GM21723 (cell line): ENCODE data around the gene MAD1L1.

ENCODE experiments used
- ATAC-seq: cut with Tn5 transposase; IDR thresholded peaks from one replicate; pipeline ENCODE4 v1.9.1; 2021; ENCODE audit warnings: mild to moderate bottlenecking, moderate library complexity; ENCODE audit not compliant: unreplicated experiment

The MAD1L1 gene

DNA sequence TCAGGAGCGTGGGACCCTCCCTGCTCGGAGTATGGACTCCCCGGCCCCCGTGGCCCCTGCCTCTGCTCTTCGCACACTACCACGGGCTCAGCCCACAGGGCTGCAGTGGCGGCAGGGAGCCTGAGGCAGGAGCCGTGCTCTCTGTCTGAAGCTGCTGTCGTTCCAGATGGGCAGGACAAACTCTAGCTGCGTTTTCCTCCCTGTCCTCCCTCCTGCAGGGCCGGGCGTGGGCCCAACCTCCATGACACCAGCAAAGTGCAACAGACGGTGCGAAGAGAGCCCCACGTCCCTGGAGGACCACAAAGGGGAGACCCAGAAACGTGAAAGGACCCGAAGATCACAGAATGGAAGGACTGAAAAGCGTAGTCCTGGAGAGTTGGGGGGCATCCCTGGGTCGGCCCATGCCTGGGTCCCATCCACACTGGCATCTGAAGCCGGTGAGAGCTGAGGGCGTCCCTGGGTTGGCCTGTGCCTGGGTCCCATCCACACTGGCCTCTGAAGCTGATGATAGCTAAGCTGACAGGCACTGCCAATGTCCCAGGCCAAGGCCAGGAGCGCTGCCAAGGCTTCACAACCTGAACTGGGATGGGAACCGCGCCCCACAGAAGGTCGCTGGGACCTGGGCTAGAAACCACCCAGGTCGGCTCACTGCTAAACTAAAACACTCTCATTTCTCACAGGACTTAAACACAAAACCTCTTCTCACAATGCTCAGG, 267.0 kb downstream of the MAD1L1 start:
- no peak for ATAC-seq

DNA sequence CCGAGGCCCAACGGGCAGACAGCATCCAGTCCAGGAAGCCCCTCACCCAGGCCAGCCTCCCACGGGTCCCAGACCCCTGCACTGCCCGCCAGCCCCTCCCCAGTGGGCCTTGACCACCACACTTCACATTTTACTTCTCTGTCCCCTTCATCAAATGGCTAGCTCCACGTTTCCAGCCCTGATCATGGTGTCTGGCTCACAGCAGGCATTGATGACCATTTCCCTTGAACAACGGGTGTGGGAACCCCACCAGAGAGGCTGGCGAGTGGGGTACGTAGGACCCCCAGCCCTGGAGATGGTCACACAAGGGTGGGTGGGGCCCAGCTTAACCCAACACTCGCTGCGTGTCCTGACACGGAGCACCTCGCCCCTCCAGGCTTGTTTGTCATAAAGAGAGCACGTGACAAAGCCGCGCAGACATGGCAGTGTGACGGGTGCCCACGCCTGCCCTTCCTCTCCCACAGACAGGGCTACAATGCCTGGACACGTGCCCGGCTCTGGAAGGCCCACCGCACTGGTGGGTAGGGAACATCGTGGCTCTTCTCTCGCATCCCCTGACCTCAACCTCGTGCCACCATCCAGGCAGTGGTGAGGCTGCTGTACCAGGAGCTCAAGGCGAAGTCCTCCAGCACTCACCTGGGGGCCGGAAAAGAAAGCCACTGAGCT, 267.7 kb downstream of the MAD1L1 start:
- ATAC-seq: no peak

DNA sequence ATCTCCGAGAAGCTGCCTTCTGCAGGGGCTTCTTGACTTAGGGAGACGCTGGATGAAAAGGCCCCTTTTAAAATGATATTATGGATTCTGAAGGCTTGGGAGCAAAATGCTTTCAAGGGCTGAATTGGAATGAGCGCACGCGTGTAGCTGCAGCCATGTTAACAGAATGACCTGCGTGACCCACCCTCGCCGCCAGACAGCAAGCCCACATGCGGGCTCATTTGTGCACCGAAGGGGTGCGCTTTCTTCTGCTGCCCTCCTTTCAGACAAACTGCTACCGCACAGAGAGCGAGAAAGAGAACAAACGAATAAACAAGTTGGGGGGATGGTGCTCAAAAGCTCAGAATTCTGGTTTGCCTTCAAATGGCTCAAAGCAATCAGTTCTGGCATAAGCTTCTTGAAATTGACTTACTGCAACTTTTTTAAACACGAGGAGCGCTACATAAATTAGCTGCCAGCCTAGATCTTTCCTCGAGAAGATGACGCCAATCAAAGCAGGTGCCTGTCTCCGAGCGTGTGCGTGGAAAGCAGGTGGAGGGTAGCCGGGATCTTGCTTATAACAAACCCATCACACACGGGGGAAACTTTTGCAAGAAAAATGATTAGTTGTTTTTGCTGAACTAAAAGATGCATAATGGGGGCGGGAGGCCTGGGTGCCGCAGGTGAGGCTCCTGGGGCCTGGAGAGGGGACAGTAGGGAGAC, 268.4 kb downstream of the MAD1L1 start:
- ATAC-seq: no peak

DNA sequence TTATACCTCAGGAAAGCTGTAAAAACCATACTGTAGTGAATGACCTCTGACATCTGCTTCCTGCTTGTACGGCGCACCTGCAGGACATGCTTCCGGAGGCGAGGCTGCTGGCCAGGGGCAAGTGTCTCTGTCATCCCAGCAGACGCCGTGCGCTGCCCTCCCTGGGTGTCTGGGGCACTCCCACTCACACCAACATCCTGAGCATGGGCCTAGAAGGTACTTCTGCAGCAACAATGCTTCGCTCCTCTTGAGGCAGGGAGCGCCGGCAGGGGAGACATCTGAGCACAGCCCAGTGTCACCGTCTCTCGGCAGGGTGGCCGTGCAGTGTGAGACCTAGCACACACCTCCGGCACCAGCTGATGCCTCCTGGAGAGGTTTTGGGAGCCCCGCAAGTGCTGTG, 269.2 kb downstream of the MAD1L1 start:
- no peak for ATAC-seq

DNA sequence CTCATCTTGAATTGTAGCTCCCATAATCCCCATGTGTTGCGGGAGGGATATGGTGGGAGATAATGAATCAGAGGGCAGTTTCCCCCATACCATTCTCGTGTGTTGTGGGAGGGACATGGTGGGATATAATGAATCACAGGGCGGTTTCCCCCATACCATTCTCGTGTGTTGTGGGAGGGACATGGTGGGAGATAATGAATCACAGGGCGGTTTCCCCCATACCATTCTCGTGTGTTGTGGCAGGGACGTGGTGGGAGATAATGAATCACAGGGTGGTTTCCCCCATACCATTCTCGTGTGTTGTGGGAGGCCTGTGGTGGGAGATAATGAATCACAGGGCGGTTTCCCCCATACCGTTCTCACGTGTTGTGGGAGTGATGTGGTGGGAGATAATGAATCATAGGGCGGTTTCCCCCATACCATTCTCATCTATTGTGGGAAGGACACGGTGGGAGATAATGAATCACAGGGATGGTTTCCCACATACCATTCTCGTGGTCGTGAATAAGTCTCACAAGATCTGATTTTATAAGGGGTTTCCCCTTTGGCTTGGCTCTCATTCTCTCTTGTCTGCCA, 271.0 kb downstream of the MAD1L1 start:
- ATAC-seq: no peak

DNA sequence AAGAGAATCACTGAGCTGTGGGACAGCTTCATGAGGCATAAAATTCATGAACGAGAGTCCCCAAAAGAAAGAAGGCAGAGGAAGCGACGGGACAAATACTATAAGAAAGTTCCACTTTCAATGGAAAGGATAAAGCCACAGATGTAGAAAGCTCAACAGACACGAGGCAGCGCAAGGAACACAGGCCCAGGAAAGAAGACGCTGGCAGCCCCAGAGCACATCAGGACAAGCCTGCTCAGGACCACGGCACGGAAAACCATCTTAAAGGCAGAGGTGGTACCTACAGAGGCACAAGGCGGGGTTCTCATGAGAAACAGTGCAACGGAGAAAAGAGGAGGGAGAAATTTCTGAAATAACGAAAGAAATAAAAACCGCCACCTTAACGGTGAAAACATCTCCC, 273.4 kb downstream of the MAD1L1 start:
- ATAC-seq: no peak

DNA sequence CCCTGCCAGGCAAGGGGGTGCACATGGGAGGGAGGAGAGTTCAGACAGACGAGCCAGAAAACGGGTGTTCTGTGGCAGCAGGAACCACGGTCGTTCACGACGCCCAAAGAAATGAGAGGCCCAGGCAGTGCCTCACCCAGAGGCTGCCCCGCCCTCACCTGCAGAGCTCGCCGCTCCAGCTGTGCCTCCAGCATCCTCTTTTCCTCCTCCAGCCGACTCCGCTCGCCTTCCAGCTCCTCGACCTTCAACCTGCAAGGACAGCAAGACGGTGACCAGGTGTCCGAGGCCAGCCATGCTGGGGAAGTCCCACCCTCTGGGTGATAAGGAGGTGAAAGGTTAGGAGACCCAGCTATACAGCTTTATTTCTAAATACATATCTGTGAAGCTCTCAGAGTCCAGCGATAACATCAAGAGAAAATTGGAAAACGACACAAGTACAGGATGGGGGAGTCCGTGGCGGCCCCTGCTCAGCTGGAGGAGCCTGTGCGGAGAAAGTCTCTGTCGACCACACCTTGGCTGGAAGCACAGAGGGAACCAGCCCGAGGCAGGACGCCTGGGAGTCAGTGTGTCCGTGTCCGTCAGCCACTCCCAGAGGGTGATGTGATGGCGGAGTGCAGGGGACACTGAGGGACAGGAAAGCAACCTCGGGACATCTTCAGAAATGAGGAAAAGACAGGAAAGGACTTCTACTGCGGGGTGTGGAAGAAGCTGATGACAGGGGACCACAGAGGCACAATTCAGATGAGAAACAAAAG, 275.1 kb downstream of the MAD1L1 start:
- no peak for ATAC-seq

DNA sequence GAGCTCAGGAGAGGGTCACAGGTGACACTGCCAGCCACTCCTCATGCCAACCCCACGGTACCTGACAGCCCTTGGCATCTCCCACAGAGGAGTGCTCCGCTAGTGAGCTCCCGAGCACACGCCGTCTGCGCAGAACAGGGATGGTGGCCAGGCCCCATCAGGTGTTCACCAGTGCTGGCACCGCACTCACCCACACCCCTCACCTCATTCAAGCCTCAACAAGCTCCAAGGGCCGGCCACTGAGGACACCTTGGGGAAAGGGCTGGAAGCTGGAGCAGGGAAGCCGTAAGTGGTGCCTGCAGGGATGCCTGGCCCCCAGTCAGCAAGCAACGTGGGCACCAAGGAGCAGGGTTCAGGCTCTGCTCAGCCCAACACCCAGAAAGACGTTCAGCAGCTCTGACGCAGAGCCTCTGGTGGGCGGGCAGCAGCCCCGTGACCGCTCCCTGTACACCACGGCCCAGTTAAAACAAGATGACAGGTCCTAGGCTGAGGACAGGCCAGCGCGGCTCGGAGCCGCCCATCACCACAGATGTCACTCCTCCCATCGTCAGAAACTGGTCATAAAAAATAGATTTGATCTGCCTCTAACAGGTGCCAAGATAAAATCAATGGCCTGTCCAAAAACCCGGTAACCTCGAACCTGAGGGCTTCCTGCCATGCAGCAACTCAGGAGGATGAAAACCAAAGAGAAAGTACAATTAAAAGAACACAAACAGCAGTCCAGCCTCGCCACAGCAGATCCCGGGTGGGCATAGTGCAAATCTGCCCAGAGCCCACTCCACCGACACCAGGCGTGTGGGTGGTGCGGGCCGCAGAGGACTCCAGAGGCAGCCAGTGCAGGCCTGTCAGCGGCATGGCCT, 275.9 kb downstream of the MAD1L1 start:
- ATAC-seq: no peak

DNA sequence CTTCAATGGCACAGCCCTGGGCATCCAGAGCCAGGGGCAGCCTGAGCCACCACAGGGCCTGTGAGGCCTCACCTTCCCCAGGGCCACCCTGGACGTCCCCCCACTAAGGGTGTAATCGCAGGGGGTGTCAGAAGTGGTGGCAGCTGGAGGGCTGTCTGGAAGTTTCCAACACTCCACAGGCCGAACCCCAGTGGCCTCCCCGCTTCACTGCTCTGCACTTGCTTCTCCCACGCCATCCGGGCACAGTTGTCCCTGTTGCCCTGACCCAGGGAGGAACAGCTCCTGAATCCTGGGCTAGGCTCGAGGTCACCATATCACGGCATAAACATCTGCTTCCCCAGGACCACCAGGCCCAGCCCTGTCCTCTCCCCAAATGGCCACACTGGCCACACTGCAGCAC, 276.6 kb downstream of the MAD1L1 start:
- no peak for ATAC-seq

DNA sequence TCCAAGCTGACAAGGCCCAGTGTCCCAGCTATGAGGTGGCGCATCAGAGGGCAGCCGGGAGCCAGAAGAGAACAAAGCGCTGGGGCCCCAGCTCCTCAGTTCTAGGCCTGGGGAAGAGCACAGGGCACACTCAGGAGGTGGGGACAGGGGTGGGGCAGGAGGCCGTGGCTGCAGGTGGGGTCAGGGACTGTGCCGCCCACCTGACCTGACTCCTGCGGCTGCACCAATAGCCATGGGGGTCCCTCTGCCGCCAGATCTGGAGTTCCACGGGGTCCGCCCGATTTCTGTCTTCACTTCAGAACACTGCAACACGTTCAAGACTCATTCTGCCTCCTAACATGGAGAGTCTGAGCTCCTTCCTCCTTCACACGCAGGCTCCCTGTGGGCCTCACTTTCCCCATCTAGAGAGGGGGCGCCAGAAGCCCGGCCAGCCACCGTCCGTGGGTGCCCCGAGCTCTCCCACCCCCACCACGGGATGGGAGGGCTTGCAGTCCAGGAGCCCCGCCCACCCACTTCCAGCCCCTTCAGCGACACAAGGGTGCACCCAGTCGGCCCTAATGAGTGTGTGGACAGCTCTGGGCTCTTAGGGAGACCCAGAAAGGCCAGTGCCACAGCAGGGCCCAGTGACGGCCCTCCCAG, 278.3 kb downstream of the MAD1L1 start:
- ATAC-seq: no peak

DNA sequence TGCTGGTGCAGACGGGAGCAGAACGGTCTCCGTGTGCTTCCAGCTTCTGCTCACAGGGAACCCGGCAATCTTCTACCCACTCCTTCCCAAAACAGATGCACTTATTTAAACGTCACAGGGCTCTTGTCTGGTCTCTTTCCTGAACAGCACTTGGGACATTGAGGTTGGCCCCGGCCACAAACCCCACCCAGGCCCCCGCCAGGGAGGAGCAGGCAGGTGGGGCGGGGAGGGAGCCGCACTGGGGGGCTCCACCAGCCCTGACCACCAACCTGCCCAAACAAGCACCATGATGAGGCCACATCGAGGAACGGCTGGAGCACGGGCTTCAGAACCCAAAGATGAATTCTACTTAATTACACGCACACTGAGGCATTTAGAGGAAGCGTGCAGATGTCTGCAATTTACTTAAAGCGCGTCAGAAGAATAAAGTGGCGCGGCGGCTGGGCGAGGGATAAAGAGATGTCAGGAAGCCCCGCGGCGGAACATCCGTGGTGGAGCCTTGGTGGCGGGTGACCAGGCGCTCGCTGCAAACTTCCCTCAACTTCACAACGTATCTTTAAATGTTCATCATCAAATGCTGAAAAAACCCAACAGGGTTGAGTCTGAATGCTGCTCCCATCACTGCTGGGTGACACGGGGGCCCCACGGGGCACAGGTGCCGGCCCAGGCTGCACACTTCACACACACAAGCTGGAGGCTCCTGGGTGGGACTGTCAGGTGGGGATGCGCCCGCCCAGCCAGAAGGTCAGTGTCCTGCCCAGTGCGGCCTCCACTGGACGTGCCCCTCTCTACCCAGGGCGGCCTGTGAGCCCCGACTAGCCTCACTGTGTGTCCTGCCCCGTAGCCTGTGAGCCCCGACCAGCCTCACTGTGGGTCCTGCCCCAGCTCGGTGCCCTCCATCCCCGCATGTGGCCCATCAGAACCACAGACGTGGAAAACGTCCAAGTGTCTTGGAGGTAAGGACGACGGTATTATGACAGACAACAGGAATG, 279.2 kb downstream of the MAD1L1 start:
- ATAC-seq: no peak

DNA sequence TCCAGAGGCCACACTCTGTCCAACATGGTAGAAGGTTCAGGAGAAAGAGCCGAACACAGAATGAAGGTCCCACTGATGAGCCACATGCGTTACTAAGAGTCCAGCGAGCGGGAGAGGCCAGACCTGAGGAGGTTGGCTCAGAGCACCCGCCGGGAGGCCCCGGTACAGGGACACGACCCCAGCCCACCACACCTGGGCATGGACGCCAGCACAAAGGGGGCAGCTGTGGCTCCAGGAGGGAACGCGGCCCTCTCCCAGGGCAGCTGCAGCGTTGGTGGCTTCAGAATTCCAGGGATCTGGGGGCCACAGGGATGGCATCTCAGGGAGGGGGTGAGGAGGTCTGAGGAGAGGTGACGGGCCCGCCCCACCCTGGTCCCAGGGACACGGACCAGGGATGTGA, 280.0 kb downstream of the MAD1L1 start:
- no peak for ATAC-seq

DNA sequence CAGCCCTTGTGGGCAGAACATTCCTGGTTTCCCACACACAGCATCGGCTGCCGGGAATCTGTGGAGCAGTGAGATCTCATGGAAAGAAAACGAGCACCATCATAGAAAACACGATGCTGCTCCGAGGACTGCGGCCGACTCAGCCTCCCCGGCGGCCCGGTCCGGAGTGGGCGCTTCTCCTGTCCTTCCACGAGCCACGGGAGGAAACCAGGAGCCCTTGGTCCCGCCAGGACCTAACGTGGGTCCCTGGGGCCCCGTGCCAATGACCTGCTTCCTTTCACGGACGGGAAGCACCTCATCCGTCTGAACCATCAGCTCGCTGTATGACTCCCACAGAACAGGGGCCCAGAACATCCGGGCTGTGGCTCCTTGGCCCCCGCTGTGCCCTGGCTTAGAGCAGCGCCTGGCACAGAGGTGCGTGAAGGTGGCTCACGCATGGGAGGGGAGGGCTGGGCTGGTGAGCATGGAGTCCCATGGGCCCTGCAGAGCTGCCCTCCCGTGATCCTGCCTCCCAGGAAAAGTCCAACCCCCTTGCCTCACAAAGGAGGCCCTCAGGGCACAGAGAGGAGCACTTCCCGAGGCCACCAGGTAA, 280.5 kb downstream of the MAD1L1 start:
- no peak for ATAC-seq

DNA sequence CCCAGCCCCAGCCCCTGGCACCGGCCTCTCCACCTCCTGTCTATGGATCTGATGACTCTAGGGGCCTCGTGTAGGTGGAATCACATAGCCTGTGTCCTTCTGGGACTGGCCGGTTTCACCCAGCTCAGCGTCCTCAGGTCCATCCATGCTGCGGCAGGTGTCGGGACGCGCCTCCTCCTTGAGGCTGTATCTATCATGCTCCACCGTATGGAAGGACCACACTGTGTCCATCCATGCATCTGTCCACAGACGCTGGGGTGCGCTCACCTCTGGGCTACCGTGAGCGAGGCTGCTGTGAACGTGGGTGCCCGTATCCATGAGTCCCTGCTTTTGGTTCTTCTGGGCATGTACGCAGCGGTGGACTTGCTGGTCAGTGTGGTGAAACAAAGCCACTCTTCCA, 281.1 kb downstream of the MAD1L1 start:
- no peak for ATAC-seq

DNA sequence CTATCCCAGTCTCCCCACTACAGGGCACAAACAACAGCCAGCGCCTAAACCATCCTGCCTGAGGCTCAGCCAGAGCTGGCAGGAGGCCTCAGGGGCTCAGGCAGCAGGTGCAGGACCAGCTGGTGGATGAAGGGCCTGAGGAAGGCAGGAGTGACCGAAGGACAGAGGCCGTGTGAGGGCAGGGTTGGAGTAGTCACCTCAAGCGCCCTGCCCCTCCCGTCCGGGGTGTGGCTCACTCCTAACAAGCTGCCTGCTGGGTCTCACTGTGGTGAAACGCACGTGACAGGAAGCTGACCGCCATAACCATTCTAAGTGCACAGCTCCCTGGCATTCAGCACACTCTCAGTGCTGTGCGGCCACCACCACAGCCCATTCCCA, 281.6 kb downstream of the MAD1L1 start:
- no peak for ATAC-seq

DNA sequence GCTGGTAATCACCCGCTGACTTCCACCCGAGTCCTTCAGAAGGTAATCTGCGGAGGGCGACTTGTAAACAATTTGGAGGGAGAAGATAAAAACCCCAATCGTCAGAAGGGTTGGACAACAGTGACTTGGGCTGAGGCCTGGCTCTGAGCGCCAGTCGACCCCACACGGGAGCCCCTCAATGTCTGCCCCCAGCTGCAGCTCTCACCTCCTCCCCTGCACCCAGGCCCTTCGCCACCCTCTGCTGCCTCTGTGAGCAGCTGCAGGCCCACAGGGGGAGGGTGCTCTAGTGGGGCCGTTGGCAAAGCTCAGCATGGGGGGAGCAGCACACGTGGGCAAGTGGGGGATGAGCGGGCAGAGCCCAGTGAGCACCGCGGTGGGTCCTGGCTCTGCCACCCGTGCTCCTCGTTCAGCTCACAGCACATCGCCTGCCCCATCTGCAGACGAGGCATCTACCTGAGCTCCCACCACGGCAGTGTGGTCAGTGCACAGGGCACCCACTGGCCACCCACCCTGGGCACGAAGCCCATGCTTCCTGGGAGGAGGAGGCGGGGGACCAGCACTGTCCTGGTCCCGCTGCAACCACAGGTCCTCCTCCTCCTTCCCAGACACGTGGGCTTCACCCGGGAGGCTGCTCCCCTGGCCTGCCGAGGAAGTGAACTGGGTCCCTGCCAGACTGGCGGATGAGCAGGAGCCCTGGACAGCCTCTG, 282.1 kb downstream of the MAD1L1 start:
- ATAC-seq: no peak

DNA sequence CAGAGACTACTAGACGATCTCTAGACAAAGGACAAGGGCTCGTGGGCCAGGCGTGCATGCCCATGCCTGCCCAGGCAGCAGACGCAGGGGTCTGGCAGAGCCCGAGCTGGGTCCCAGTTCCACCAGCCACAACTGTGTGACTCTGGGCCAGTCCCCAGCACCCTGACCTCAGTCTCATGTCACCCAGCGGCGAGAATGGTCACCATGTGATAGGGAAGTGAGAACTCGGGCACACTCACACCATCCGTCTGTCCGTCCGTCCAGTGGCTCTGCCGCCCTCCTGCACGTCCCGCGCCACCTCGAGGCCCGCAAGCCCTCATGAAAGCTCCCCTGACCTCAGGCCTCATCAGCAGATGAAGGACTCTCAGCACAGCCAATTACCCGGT, 282.7 kb downstream of the MAD1L1 start:
- no peak for ATAC-seq

DNA sequence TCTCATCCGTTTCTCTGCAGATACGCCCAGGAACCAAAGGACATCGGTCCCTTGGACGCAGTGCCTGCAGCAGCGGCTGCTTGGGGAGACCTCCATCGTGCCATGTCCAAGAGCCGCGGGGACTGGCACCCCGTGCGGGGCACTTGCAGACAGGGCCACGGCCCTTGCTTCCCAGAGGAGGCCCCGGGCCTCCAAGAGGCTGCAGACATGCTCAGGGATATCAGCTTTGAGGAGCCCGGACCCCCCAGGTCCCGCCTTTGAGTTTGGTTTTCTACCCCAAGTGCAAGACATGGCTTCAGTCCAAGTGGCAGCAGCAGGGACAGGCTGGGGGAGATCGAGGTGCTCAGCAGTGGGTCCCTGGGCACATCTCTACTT, 283.1 kb downstream of the MAD1L1 start:
- no peak for ATAC-seq
